Caco-2 (cell line): Measurements from ENCODE around the gene OR5K2. TPM values are rescaled to one million over a fixed set of nuclear protein-coding genes. Genes with fewer than 3 reads are reported as not detected.

Source experiments
- BruUV-seq: library from RNA; stranded (reverse); fragments of 400-500 nt; replicated peaks from 2 replicates; lab custom pipeline; 2021; lab: Mats Ljungman, UMichigan
- CTCF ChIA-PET: fragments of 300-600 bp; sonication (Branson Sonifier 250); formaldehyde crosslinking; loops from one replicate; lab custom pipeline; 2022; ENCODE audit warnings: antibody characterized with exemption; lab: Charles Lee
- POLR2A ChIA-PET: fragments of 300-600 bp; sonication (Branson Sonifier 250); formaldehyde crosslinking; loops from one replicate; lab custom pipeline; 2022; ENCODE audit warnings: antibody characterized with exemption; lab: Charles Lee
- DNase-seq, 2 experiments: peaks; one replicate each; pipeline versions ENCODE4 v3.0.0 to v3.0.0-alpha.2; 2020 to 2022
- H3K27me3 ChIP-seq: replicated peaks from 2 replicates; pipeline ENCODE4 v1.6.0; 2011; ENCODE audit warnings: low read length; ENCODE audit not compliant: control insufficient read depth, insufficient read depth
- H3K36me3 ChIP-seq: 2 replicates; pipeline ENCODE4 v1.5.1; 2011; ENCODE audit warnings: low read length; ENCODE audit not compliant: control insufficient read depth, insufficient read depth
- H3K4me1 ChIP-seq: fragments of 250-450 bp; sonication (Bioruptor Pico); 2 replicates; pipeline ENCODE4 v1.5.1; 2020; ENCODE audit warnings: mild to moderate bottlenecking
- H3K4me3 ChIP-seq: 2 replicates; pipeline ENCODE4 v1.5.1; 2011; ENCODE audit warnings: low read depth, mild to moderate bottlenecking, control low read depth, low read length
- H3K9me3 ChIP-seq: fragments of 250-450 bp; sonication (Bioruptor Pico); 2 replicates; pipeline ENCODE4 v1.5.1; 2020; ENCODE audit warnings: mild to moderate bottlenecking, moderate library complexity
- H3K27ac Mint-ChIP-seq: one replicate; pipeline ENCODE4 v1.8.0; 2022; ENCODE audit warnings: mixed read lengths; ENCODE audit not compliant: unreplicated experiment
- H3K27me3 Mint-ChIP-seq: one replicate; pipeline ENCODE4 v1.8.0; 2022; ENCODE audit warnings: mixed read lengths; ENCODE audit not compliant: insufficient read depth, unreplicated experiment
- H3K36me3 Mint-ChIP-seq: one replicate; pipeline ENCODE4 v1.8.0; 2022; ENCODE audit warnings: mild to moderate bottlenecking, mixed read lengths; ENCODE audit not compliant: insufficient read depth, unreplicated experiment
- H3K4me1 Mint-ChIP-seq: one replicate; pipeline ENCODE4 v1.8.0; 2022; ENCODE audit warnings: low read depth, mixed read lengths; ENCODE audit not compliant: unreplicated experiment
- H3K4me3 Mint-ChIP-seq: one replicate; pipeline ENCODE4 v1.8.0; 2022; ENCODE audit warnings: mild to moderate bottlenecking, moderate library complexity, mixed read lengths; ENCODE audit not compliant: unreplicated experiment
- H3K9me3 Mint-ChIP-seq: one replicate; pipeline ENCODE4 v1.8.0; 2022; ENCODE audit warnings: mixed read lengths; ENCODE audit not compliant: unreplicated experiment
- CTCF ChIP-seq, 2 experiments: fragments of 200-600 bp in 1 of 2; IDR thresholded peaks; 1 replicate in 1 of 2; 2 replicates in 1 of 2; pipeline versions ENCODE4 v1.5.1 to v1.8.0; 2011 to 2022; ENCODE audit warnings: antibody characterized with exemption in 1 of 2, control low read depth in 1 of 2, inconsistent platforms in 1 of 2, low read depth in 1 of 2, low read length in 1 of 2, mild to moderate bottlenecking in 1 of 2, moderate library complexity in 1 of 2; ENCODE audit not compliant: insufficient read depth in 1 of 2, severe bottlenecking in 1 of 2, unreplicated experiment in 1 of 2
- intact Hi-C: fragments of 100-400 bp; cut with micrococcal nuclease; formaldehyde crosslinking; loops from one replicate; pipeline ENCODE4 v1.10.0; 2022; ENCODE audit not compliant: unreplicated experiment
- total RNA-seq: library from RNA; stranded (reverse); gene quantifications from 2 replicates; pipeline ENCODE4 v1.2.3, GENCODE V29; 2022

The OR5K2 gene
- total RNA-seq, 1 experiment from 2014 or later, result not detected

- DNase-seq, result no peak
- Histone ChIP-seq H3K27me3 (no peaks in the 10 kb centered on the region), H3K4me3 (no peak overlapping the region), H3K36me3 (no peaks in the 10 kb centered on the region), H3K9me3 (no peaks in the 10 kb centered on the region), H3K4me1 (no peaks in the 10 kb centered on the region)
- Mint-ChIP-seq H3K36me3 (no peaks in the 10 kb centered on the region), H3K4me1 (peaks cover 7% of the 10 kb centered on the region), H3K27ac (no peak overlapping the region), H3K9me3 (no peaks in the 10 kb centered on the region), H3K4me3 (no peak overlapping the region), H3K27me3 (no peaks in the 10 kb centered on the region)
- POLR2A ChIA-PET, result no interaction called here
- CTCF ChIA-PET, result no interaction called here
- no TSS peak for BruUV-seq
- no peak for TF ChIP-seq CTCF (IDR thresholded peaks at IDR 0.05; ENCODE audit: insufficient read depth in 1 of 2, low read depth in 1 of 2, low read length in 1 of 2, severe bottlenecking in 1 of 2, unreplicated experiment in 1 of 2)
- intact Hi-C loops, result no loop called here
Observed at GRCh38 chr3:98540346-98540745, 42.9 kb downstream of the OR5K2 start.

- no peak for DNase-seq
- Histone ChIP-seq H3K36me3 (no peaks in the 10 kb centered on the region), H3K27me3 (no peaks in the 10 kb centered on the region), H3K4me1 (no peaks in the 10 kb centered on the region), H3K4me3 (no peak overlapping the region), H3K9me3 (no peaks in the 10 kb centered on the region)
- H3K4me1 Mint-ChIP-seq, result peaks cover 7% of the 10 kb centered on the region
- no peak overlapping the region for H3K27ac Mint-ChIP-seq
- H3K36me3 Mint-ChIP-seq, result no peaks in the 10 kb centered on the region
- H3K27me3 Mint-ChIP-seq, result no peaks in the 10 kb centered on the region
- ChIA-PET POLR2A (no interaction called here), CTCF (no interaction called here)
- intact Hi-C loops, result no loop called here
- no TSS peak for BruUV-seq
- H3K9me3 Mint-ChIP-seq, result no peaks in the 10 kb centered on the region
- no peak overlapping the region for H3K4me3 Mint-ChIP-seq
- TF ChIP-seq CTCF (IDR thresholded peaks at IDR 0.05; ENCODE audit: insufficient read depth in 1 of 2, low read depth in 1 of 2, low read length in 1 of 2, severe bottlenecking in 1 of 2, unreplicated experiment in 1 of 2), result no peak
Observed at GRCh38 chr3:98541695-98542094, 44.2 kb downstream of the OR5K2 start.

- H3K4me1 Mint-ChIP-seq, result peaks cover 7% of the 10 kb centered on the region
- H3K27me3 Mint-ChIP-seq, result no peaks in the 10 kb centered on the region
- H3K27ac Mint-ChIP-seq, result peak overlapping the region; percentile 35
- H3K4me3 Mint-ChIP-seq, result no peak overlapping the region
- Histone ChIP-seq H3K36me3 (no peaks in the 10 kb centered on the region), H3K4me3 (no peak overlapping the region), H3K9me3 (no peaks in the 10 kb centered on the region), H3K27me3 (no peaks in the 10 kb centered on the region), H3K4me1 (no peaks in the 10 kb centered on the region)
- no peaks in the 10 kb centered on the region for H3K9me3 Mint-ChIP-seq
- no TSS peak for BruUV-seq
- no peak for DNase-seq
- TF ChIP-seq CTCF (IDR thresholded peaks at IDR 0.05; ENCODE audit: insufficient read depth in 1 of 2, low read depth in 1 of 2, low read length in 1 of 2, severe bottlenecking in 1 of 2, unreplicated experiment in 1 of 2), result no peak
- CTCF ChIA-PET, result no interaction called here
- POLR2A ChIA-PET, result no interaction called here
- no peaks in the 10 kb centered on the region for H3K36me3 Mint-ChIP-seq
- intact Hi-C loops, result no loop called here
Observed at GRCh38 chr3:98542623-98543022, 45.1 kb downstream of the OR5K2 start.
